Fibroblast of villous mesenchyme (primary cell): ENCODE measurements around the gene GGCX. TPM values are rescaled to one million over a fixed set of nuclear protein-coding genes. Genes with fewer than 3 reads are reported as not detected.

Experiments used
- DNase-seq: peaks from one replicate; pipeline ENCODE4 v3.0.0-alpha.2; 2010; ENCODE audit warnings: low read depth
- H3K4me3 ChIP-seq: 2 replicates; pipeline ENCODE4 v1.5.1; 2011; ENCODE audit warnings: low read depth, mild to moderate bottlenecking, low read length
- CTCF ChIP-seq: IDR thresholded peaks from 2 replicates; pipeline ENCODE4 v1.5.1; 2012; ENCODE audit warnings: low read depth, mild to moderate bottlenecking, low read length; ENCODE audit not compliant: insufficient read depth
- total RNA-seq: library from RNA; depleted of rRNA; stranded (reverse); fragments of >200 nt; gene quantifications from 2 replicates; pipeline ENCODE4 v1.2.3, GENCODE V29; 2012

Gene GGCX
- total RNA-seq, 1 donor = 51.4 TPM

- H3K4me3 ChIP-seq = peak within 1 kb of the TSS; percentile 97
- peak; percentile 31 for TF ChIP-seq CTCF
- peak; percentile 91 for DNase-seq
These were observed 41.4 kb upstream of the GGCX start, which contains the start of gene TMEM150A for GRCh38 chr2:85602476-85603234. Gene TMEM150A, minus strand, starts transcription at chr2:85602698. Its CDS starts 750 bp downstream, at chr2:85601948.

DNA sequence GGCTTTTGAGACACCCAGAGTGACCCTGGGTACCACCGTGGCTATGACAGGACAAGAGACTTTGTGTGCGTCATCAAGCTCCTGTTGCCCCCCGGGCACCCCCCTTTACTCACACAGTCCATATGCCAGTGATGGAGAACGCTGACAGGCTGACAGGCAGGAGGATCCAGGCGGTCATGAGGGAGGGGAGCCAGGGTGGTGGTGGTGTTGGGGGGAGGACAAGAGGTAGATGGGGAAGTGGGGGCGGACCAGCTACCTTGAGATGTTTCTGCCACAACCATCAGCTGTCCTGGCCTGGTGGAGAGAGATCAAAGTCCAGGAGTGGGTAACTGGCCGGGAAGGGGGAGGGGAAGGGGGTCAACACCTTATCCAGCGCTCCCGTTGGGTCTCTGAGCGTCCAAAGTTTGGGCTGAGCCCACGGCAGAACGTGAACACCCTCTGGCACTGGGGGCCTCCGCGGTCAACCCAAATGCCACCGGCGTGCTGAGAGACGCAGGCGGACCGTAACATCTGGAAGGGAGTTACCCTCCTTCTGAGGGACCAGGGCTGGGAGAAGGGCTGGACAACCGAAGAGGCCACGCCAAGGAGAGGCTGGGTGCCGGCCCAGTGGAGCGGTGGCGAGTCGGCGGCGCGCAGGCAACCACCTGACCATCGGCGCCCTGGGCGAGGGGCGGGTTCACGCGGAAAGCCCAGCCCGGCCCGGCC lies 40.6 kb upstream of the GGCX start:
- H3K4me3 ChIP-seq = peak overlapping the region; percentile 97
- peak; percentile 64 for DNase-seq
- TF ChIP-seq CTCF = no peak

GRCh38 chr2:85600951-85601770 lies 39.9 kb upstream of the GGCX start:
- peak overlapping the region; percentile 97 for H3K4me3 ChIP-seq
- no peak for DNase-seq
- no peak for TF ChIP-seq CTCF

- DNase-seq = no peak
- H3K4me3 ChIP-seq = no peak overlapping the region
- no peak for TF ChIP-seq CTCF
These were observed 38.9 kb upstream of the GGCX start for GRCh38 chr2:85600235-85600575.

- no peak for TF ChIP-seq CTCF
- H3K4me3 ChIP-seq = no peak overlapping the region
- no peak for DNase-seq
These were observed 38.4 kb upstream of the GGCX start for GRCh38 chr2:85599468-85600234.

GRCh38 chr2:85598594-85599340 lies 37.5 kb upstream of the GGCX start:
- DNase-seq = no peak
- no peak overlapping the region for H3K4me3 ChIP-seq
- TF ChIP-seq CTCF = no peak
